GM18867 (cell line): ENCODE results near the gene CHD1.
"Not testable (repeated sequence)": the region's sequence is repeated elsewhere in the genome, so short reads cannot be mapped to it uniquely, and the experiment has no call there.

ENCODE experiments used
- ATAC-seq: cut with Tn5 transposase; IDR thresholded peaks from one replicate; pipeline ENCODE4 v1.9.1; 2021; ENCODE audit warnings: mild to moderate bottlenecking, moderate library complexity; ENCODE audit not compliant: unreplicated experiment

The CHD1 gene

GRCh38 chr5:98928873-98929709, at the start of gene CHD1:
Gene CHD1 (minus strand): TSS chr5:98929007. CDS start chr5:98926386, 2,621 bp downstream.
- peak; percentile 69 for ATAC-seq

GRCh38 chr5:98978528-98978927, 49.7 kb upstream of the CHD1 start:
- no peak for ATAC-seq

GRCh38 chr5:98977723-98978122, 48.9 kb upstream of the CHD1 start:
- ATAC-seq: no peak

- peak; percentile 68 for ATAC-seq
Measured at GRCh38 chr5:98975682-98976407, 47.0 kb upstream of the CHD1 start.

- peak; percentile 25 for ATAC-seq
Measured at GRCh38 chr5:98975223-98975622, 46.4 kb upstream of the CHD1 start.

GRCh38 chr5:98969400-98969799, 40.6 kb upstream of the CHD1 start:
- no peak for ATAC-seq

- ATAC-seq: no peak
Measured at GRCh38 chr5:98968056-98968564, 39.3 kb upstream of the CHD1 start.

- ATAC-seq: no peak
Measured at GRCh38 chr5:98965226-98965625, 36.4 kb upstream of the CHD1 start.

GRCh38 chr5:98964621-98965020, 35.8 kb upstream of the CHD1 start:
- ATAC-seq: no peak

- no peak for ATAC-seq
Measured at GRCh38 chr5:98963019-98963418, 34.2 kb upstream of the CHD1 start.

- ATAC-seq: no peak
Measured at GRCh38 chr5:98962587-98962986, 33.8 kb upstream of the CHD1 start.

GRCh38 chr5:98961665-98962344, 33.0 kb upstream of the CHD1 start:
- ATAC-seq: no peak

- no peak for ATAC-seq
Measured at GRCh38 chr5:98957307-98957706, 28.5 kb upstream of the CHD1 start.

- not testable (repeated sequence) for ATAC-seq
Measured at GRCh38 chr5:98955888-98956287, 27.1 kb upstream of the CHD1 start.

- not testable (repeated sequence) for ATAC-seq
Measured at GRCh38 chr5:98955471-98955870, 26.7 kb upstream of the CHD1 start.

- no peak for ATAC-seq
Measured at GRCh38 chr5:98954392-98955028, 25.7 kb upstream of the CHD1 start.

- ATAC-seq: no peak
Measured at GRCh38 chr5:98942847-98943246, 14.0 kb upstream of the CHD1 start.

GRCh38 chr5:98941131-98941883, 12.5 kb upstream of the CHD1 start:
- ATAC-seq: no peak

GRCh38 chr5:98940581-98940980, 11.8 kb upstream of the CHD1 start:
- ATAC-seq: no peak

GRCh38 chr5:98938464-98938863, 9.7 kb upstream of the CHD1 start:
- no peak for ATAC-seq
